ENCODE data around the gene TMEM145. TPM values are rescaled to one million over a fixed set of nuclear protein-coding genes. Genes with fewer than 3 reads are reported as not detected.

The TMEM145 gene
- total RNA-seq, 1 donor from 2014 or later: 24.7 TPM

GRCh38 chr19:42278452-42279154 is 34.5 kb upstream of the TMEM145 start:
- H3K36me3 Mint-ChIP-seq (ENCODE audit: unreplicated experiment): no peaks in the 10 kb centered on the region
- peaks cover 16% of the 10 kb centered on the region for H3K9me3 Mint-ChIP-seq (ENCODE audit: unreplicated experiment)
- peaks cover 17% of the 10 kb centered on the region for H3K27me3 Mint-ChIP-seq (ENCODE audit: unreplicated experiment)
- peak overlapping the region; percentile 97 for H3K27ac Mint-ChIP-seq (ENCODE audit: unreplicated experiment)
- no peak for TF ChIP-seq CTCF (IDR thresholded peaks at IDR 0.05; ENCODE audit: partially characterized antibody, unreplicated experiment)
- peak overlapping the region; percentile 97 for H3K4me3 Mint-ChIP-seq (ENCODE audit: unreplicated experiment)
- no peak for DNase-seq
- H3K4me1 Mint-ChIP-seq (ENCODE audit: low read depth, unreplicated experiment): peaks cover 28% of the 10 kb centered on the region

- Mint-ChIP-seq H3K9me3 (ENCODE audit: unreplicated experiment) (peaks cover 16% of the 10 kb centered on the region), H3K4me3 (ENCODE audit: unreplicated experiment) (peak overlapping the region; percentile 97), H3K4me1 (ENCODE audit: low read depth, unreplicated experiment) (peaks cover 28% of the 10 kb centered on the region), H3K27me3 (ENCODE audit: unreplicated experiment) (peaks cover 17% of the 10 kb centered on the region), H3K36me3 (ENCODE audit: unreplicated experiment) (no peaks in the 10 kb centered on the region), H3K27ac (ENCODE audit: unreplicated experiment) (peak overlapping the region; percentile 97)
- no peak for TF ChIP-seq CTCF (IDR thresholded peaks at IDR 0.05; ENCODE audit: partially characterized antibody, unreplicated experiment)
- DNase-seq: no peak
Measured at GRCh38 chr19:42279155-42279901, 33.8 kb upstream of the TMEM145 start.

GRCh38 chr19:42279902-42280814 is 33.0 kb upstream of the TMEM145 start:
- Mint-ChIP-seq H3K9me3 (ENCODE audit: unreplicated experiment) (peaks cover 19% of the 10 kb centered on the region), H3K27me3 (ENCODE audit: unreplicated experiment) (peaks cover 22% of the 10 kb centered on the region), H3K4me1 (ENCODE audit: low read depth, unreplicated experiment) (peaks cover 22% of the 10 kb centered on the region), H3K27ac (ENCODE audit: unreplicated experiment) (peak overlapping the region; percentile 97), H3K36me3 (ENCODE audit: unreplicated experiment) (no peaks in the 10 kb centered on the region), H3K4me3 (ENCODE audit: unreplicated experiment) (peak overlapping the region; percentile 97)
- TF ChIP-seq CTCF (IDR thresholded peaks at IDR 0.05; ENCODE audit: partially characterized antibody, unreplicated experiment): peak; percentile 96
- peak; percentile 95 for DNase-seq

GRCh38 chr19:42280815-42281145 is 32.3 kb upstream of the TMEM145 start:
- Mint-ChIP-seq H3K4me3 (ENCODE audit: unreplicated experiment) (no peak overlapping the region), H3K4me1 (ENCODE audit: low read depth, unreplicated experiment) (peaks cover 22% of the 10 kb centered on the region), H3K36me3 (ENCODE audit: unreplicated experiment) (no peaks in the 10 kb centered on the region), H3K27ac (ENCODE audit: unreplicated experiment) (no peak overlapping the region), H3K27me3 (ENCODE audit: unreplicated experiment) (peaks cover 22% of the 10 kb centered on the region), H3K9me3 (ENCODE audit: unreplicated experiment) (peaks cover 17% of the 10 kb centered on the region)
- no peak for TF ChIP-seq CTCF (IDR thresholded peaks at IDR 0.05; ENCODE audit: partially characterized antibody, unreplicated experiment)
- DNase-seq: no peak
